ENCODE measurements around the gene MUC2.

- no peak for TF ChIP-seq CTCF (IDR thresholded peaks at IDR 0.05)
- TF ChIP-seq POLR2AphosphoS5 (IDR thresholded peaks at IDR 0.05), result no peak
Observed at GRCh38 chr11:1120532-1121330, 46.1 kb downstream of the MUC2 start.

All from sigmoid colon (tissue), 4 donors.